ENCODE results near the gene CHID1. TPM values are rescaled to one million over a fixed set of nuclear protein-coding genes. Genes with fewer than 3 reads are reported as not detected.

Gene CHID1
- total and polyA plus RNA-seq, 2 donors (not counting 1 experiment from before 2014, with no cell fraction given) = 31.0 to 68.1 TPM

GRCh38 chr11:925158-925495 is 14.5 kb upstream of the CHID1 start:
- no peaks in the 10 kb centered on the region for H3K9me3 ChIP-seq (ENCODE audit: control extremely low read depth in 1 of 3, control insufficient read depth in 2 of 3, insufficient read depth in 1 of 3, low read length in 2 of 3)
- TF ChIP-seq EZH2 (IDR thresholded peaks at IDR 0.05; ENCODE audit: borderline replicate concordance, insufficient read depth, low read depth, low read length, poor library complexity, severe bottlenecking) (no peak), CTCF (IDR thresholded peaks at IDR 0.05) (no peak)
- POLR2A ChIA-PET = interaction anchor here (0.7 to 2.2 kb wide), 2 partner anchors 14 to 385 kb away, joined by 3 to 15 read pairs; partner anchors contain the start of gene CHID1
- Mint-ChIP-seq H3K4me1 (peaks cover 21% of the 10 kb centered on the region), H3K4me3 (no peak overlapping the region), H3K27me3 (no peaks in the 10 kb centered on the region), H3K27ac (no peak overlapping the region), H3K9me3 (ENCODE audit: insufficient read depth) (no peaks in the 10 kb centered on the region)
- H3K36me3 ChIP-seq (replicated peaks in 1 of 2; ENCODE audit: control extremely low read depth in 1 of 2, control insufficient read depth in 1 of 2, extremely low read depth in 1 of 2, insufficient read depth in 2 of 2, low read length in 1 of 2) = no peaks in the 10 kb centered on the region
- CTCF ChIA-PET = interaction anchor here (0.8 to 1.5 kb wide), 4 partner anchors 14 to 121 kb away, joined by 3 to 4 read pairs (median 4); partner anchors contain the start of gene CHID1
- WGBS (ENCODE audit: insufficient coverage) = 58% methylated on average over 25 of the region's 28 CpGs
- no peak for ATAC-seq (ENCODE audit: low read depth)
- H3K79me2 ChIP-seq (ENCODE audit: control insufficient read depth, insufficient read depth, low read length) = peaks cover 39% of the 10 kb centered on the region
- H3K4me3 ChIP-seq (ENCODE audit: control extremely low read depth in 1 of 5, extremely low read depth in 1 of 5, insufficient read depth in 1 of 5, low read depth in 2 of 5, low read length in 4 of 5) = peak overlapping the region in 4 of 5 experiments; percentile 34 to 62 (median 52)
- peaks cover 20% of the 10 kb centered on the region for H4K20me1 ChIP-seq (ENCODE audit: control insufficient read depth, insufficient read depth, low read length, poor library complexity, severe bottlenecking)
- H3K27me3 ChIP-seq (replicated peaks in 1 of 4; ENCODE audit: control extremely low read depth in 1 of 4, control insufficient read depth in 3 of 4, insufficient read depth in 4 of 4, low read length in 3 of 4) = no peaks in the 10 kb centered on the region
- peak overlapping the region; percentile 71 for H2AFZ ChIP-seq (ENCODE audit: insufficient read depth, low read depth, low read length, poor library complexity, severe bottlenecking)
- H3K27ac ChIP-seq (ENCODE audit: low read length in 2 of 2) = no peak overlapping the region
- H3K9ac ChIP-seq (ENCODE audit: low read length) = peak overlapping the region; percentile 60
- H3K4me1 ChIP-seq (ENCODE audit: control insufficient read depth in 2 of 2, insufficient read depth in 2 of 2, low read length in 2 of 2) = peaks cover 13 to 22% of the 10 kb centered on the region in 2 donors
- peak overlapping the region; percentile 84 for H3K4me2 ChIP-seq (replicated peaks; ENCODE audit: low read depth, low read length, poor library complexity, severe bottlenecking)
- intact Hi-C loops (cut with micrococcal nuclease) = loop anchor here (1.0 to 5.0 kb wide), 2 partner anchors 15 to 118 kb away; partner anchors contain the start of genes CHID1, PIDD1 and RPLP2
- no peak for DNase-seq

GRCh38 chr11:924406-925157 is 14.0 kb upstream of the CHID1 start:
- peaks cover 21% of the 10 kb centered on the region for H3K4me1 Mint-ChIP-seq
- no peaks in the 10 kb centered on the region for H3K27me3 ChIP-seq (replicated peaks in 1 of 4; ENCODE audit: control extremely low read depth in 1 of 4, control insufficient read depth in 3 of 4, insufficient read depth in 4 of 4, low read length in 3 of 4)
- H2AFZ ChIP-seq (ENCODE audit: insufficient read depth, low read depth, low read length, poor library complexity, severe bottlenecking) = peak overlapping the region; percentile 71
- no peak overlapping the region for H3K27ac ChIP-seq (ENCODE audit: low read length in 2 of 2)
- peaks cover 15% of the 10 kb centered on the region for H4K20me1 ChIP-seq (ENCODE audit: control insufficient read depth, insufficient read depth, low read length, poor library complexity, severe bottlenecking)
- 89% methylated on average over 11 of the region's 18 CpGs for WGBS (ENCODE audit: insufficient coverage)
- H3K9me3 ChIP-seq (ENCODE audit: control extremely low read depth in 1 of 3, control insufficient read depth in 2 of 3, insufficient read depth in 1 of 3, low read length in 2 of 3) = no peaks in the 10 kb centered on the region
- H3K4me2 ChIP-seq (replicated peaks; ENCODE audit: low read depth, low read length, poor library complexity, severe bottlenecking) = peak overlapping the region; percentile 84
- H3K9ac ChIP-seq (ENCODE audit: low read length) = no peak overlapping the region
- ChIA-PET CTCF (interaction anchor here (0.8 to 1.5 kb wide), 4 partner anchors 14 to 120 kb away, joined by 3 to 4 read pairs (median 4); partner anchors contain the start of gene CHID1), POLR2A (interaction anchor here (0.7 to 2.2 kb wide), 3 partner anchors 13 to 384 kb away, joined by 3 to 15 read pairs (median 3); partner anchors contain the start of genes CD151 and CHID1)
- intact Hi-C loops (cut with micrococcal nuclease) = loop anchor here (1.0 to 5.0 kb wide), 2 partner anchors 14 to 117 kb away; partner anchors contain the start of genes CHID1, PIDD1 and RPLP2
- DNase-seq = peak; percentile 39
- TF ChIP-seq CTCF (IDR thresholded peaks at IDR 0.05) (no peak), EZH2 (IDR thresholded peaks at IDR 0.05; ENCODE audit: borderline replicate concordance, insufficient read depth, low read depth, low read length, poor library complexity, severe bottlenecking) (no peak)
- ATAC-seq (ENCODE audit: low read depth) = no peak
- H3K79me2 ChIP-seq (ENCODE audit: control insufficient read depth, insufficient read depth, low read length) = peaks cover 33% of the 10 kb centered on the region
- H3K9me3 Mint-ChIP-seq (ENCODE audit: insufficient read depth) = no peaks in the 10 kb centered on the region
- H3K4me1 ChIP-seq (ENCODE audit: control insufficient read depth in 2 of 2, insufficient read depth in 2 of 2, low read length in 2 of 2) = peaks cover 13 to 22% of the 10 kb centered on the region in 2 donors
- H3K4me3 Mint-ChIP-seq = peak overlapping the region; percentile 32
- no peak overlapping the region for H3K27ac Mint-ChIP-seq
- no peaks in the 10 kb centered on the region for H3K36me3 ChIP-seq (replicated peaks in 1 of 2; ENCODE audit: control extremely low read depth in 1 of 2, control insufficient read depth in 1 of 2, extremely low read depth in 1 of 2, insufficient read depth in 2 of 2, low read length in 1 of 2)
- H3K27me3 Mint-ChIP-seq = no peaks in the 10 kb centered on the region
- H3K4me3 ChIP-seq (ENCODE audit: control extremely low read depth in 1 of 5, extremely low read depth in 1 of 5, insufficient read depth in 1 of 5, low read depth in 2 of 5, low read length in 4 of 5) = no peak overlapping the region
